Liver (tissue), 3 donors: ENCODE results near the gene TATDN2.

Source experiments
- RAD21 ChIP-seq, 2 donors: IDR thresholded peaks; 2 replicates each; pipeline ENCODE4 v1.6.1; 2016; ENCODE audit warnings: antibody characterized with exemption in 2 of 2, mild to moderate bottlenecking in 2 of 2
- YY1 ChIP-seq: IDR thresholded peaks from 2 replicates; pipeline ENCODE4 v1.6.1; 2016; ENCODE audit warnings: antibody characterized with exemption, mild to moderate bottlenecking
- TF ChIP-seq, protein P1 (sequence below): fragments of 150-350 bp; IDR thresholded peaks from 2 replicates; pipeline ENCODE4 v1.5.1; 2017; ENCODE audit warnings: improper control_type of control experiment, low read depth, low read length; ENCODE audit not compliant: missing input control
- donor health status: healthy.
- donor health status: healthy.

DNA sequence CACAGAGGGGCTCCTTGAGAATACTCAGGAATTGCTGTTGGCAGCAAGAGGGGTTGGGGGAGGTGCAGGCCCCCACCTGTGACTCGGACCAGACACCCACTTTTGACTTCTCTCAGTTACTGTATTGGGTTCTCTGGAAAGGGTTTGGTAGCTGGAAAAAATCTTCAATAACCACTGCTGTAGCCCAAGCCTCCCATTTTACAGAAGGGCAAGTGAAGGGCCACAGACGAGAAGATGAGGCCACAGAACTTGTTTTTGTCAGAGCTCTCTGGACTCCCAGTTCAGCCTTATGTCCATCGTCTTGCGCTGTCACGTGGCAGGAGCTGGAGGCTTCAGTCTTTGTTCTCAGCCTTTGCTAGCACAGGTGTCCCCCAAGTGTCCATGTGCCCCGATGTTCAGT is 12.7 kb upstream of the TATDN2 start:
- no peak for TF ChIP-seq RAD21 (IDR thresholded peaks at IDR 0.05)
- TF ChIP-seq, protein P1, sequence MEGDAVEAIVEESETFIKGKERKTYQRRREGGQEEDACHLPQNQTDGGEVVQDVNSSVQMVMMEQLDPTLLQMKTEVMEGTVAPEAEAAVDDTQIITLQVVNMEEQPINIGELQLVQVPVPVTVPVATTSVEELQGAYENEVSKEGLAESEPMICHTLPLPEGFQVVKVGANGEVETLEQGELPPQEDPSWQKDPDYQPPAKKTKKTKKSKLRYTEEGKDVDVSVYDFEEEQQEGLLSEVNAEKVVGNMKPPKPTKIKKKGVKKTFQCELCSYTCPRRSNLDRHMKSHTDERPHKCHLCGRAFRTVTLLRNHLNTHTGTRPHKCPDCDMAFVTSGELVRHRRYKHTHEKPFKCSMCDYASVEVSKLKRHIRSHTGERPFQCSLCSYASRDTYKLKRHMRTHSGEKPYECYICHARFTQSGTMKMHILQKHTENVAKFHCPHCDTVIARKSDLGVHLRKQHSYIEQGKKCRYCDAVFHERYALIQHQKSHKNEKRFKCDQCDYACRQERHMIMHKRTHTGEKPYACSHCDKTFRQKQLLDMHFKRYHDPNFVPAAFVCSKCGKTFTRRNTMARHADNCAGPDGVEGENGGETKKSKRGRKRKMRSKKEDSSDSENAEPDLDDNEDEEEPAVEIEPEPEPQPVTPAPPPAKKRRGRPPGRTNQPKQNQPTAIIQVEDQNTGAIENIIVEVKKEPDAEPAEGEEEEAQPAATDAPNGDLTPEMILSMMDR = no peak
- TF ChIP-seq YY1 = no peak
